Measurements from ENCODE around the gene RNASEH2B.

Gene RNASEH2B

GRCh38 chr13:50909605-50910484 is at the start of gene RNASEH2B:
Gene RNASEH2B, plus strand, starts transcription at chr13:50909791. Its CDS starts 286 bp downstream, at chr13:50910077.
- peak; percentile 60 for DNase-seq

- no peak for DNase-seq
These were observed 45.1 kb upstream of the RNASEH2B start for GRCh38 chr13:50864492-50864891.

- no peak for DNase-seq
These were observed 42.6 kb upstream of the RNASEH2B start for GRCh38 chr13:50866817-50867636.

- no peak for DNase-seq
These were observed 42.0 kb upstream of the RNASEH2B start for GRCh38 chr13:50867637-50867945.

- no peak for DNase-seq
These were observed 38.2 kb upstream of the RNASEH2B start for GRCh38 chr13:50871405-50871804.

GRCh38 chr13:50873467-50873866 is 36.1 kb upstream of the RNASEH2B start:
- DNase-seq, result no peak

- DNase-seq, result no peak
These were observed 35.6 kb upstream of the RNASEH2B start for GRCh38 chr13:50873991-50874390.

- no peak for DNase-seq
These were observed 26.7 kb upstream of the RNASEH2B start for GRCh38 chr13:50882816-50883435.

- DNase-seq, result no peak
These were observed 25.9 kb upstream of the RNASEH2B start for GRCh38 chr13:50883728-50884127.

- no peak for DNase-seq
These were observed 25.3 kb upstream of the RNASEH2B start for GRCh38 chr13:50884265-50884664.

- no peak for DNase-seq
These were observed 22.4 kb upstream of the RNASEH2B start for GRCh38 chr13:50887151-50887550.

- no peak for DNase-seq
These were observed 21.2 kb upstream of the RNASEH2B start for GRCh38 chr13:50888362-50888761.

- no peak for DNase-seq
These were observed 20.3 kb upstream of the RNASEH2B start for GRCh38 chr13:50889317-50889716.

- DNase-seq, result no peak
These were observed 18.4 kb upstream of the RNASEH2B start for GRCh38 chr13:50891206-50891605.

- peak; percentile 32 for DNase-seq
These were observed 17.2 kb upstream of the RNASEH2B start for GRCh38 chr13:50892210-50892944.

- DNase-seq, result no peak
These were observed 16.3 kb upstream of the RNASEH2B start for GRCh38 chr13:50893211-50893852.

- DNase-seq, result no peak
These were observed 15.6 kb upstream of the RNASEH2B start for GRCh38 chr13:50894012-50894411.

- DNase-seq, result no peak
These were observed 15.1 kb upstream of the RNASEH2B start for GRCh38 chr13:50894504-50894903.

- DNase-seq, result no peak
These were observed 11.3 kb upstream of the RNASEH2B start for GRCh38 chr13:50898338-50898737.

- no peak for DNase-seq
These were observed 7.9 kb upstream of the RNASEH2B start for GRCh38 chr13:50901701-50902100.

- DNase-seq, result no peak
These were observed 4.3 kb upstream of the RNASEH2B start for GRCh38 chr13:50905256-50905655.

GRCh38 chr13:50907781-50908180 is 1.8 kb upstream of the RNASEH2B start:
- no peak for DNase-seq

Measured in activated CD4-positive, alpha-beta T cell treated with anti-CD3 and anti-CD28 coated beads, Interleukin-2, amount 50 U/mL, for 1 hour (primary cell).